ENCODE measurements around the gene KIF26B. TPM values are rescaled to one million over a fixed set of nuclear protein-coding genes. Genes with fewer than 3 reads are reported as not detected.

KIF26B gene
- total RNA-seq, 1 experiment from 2014 or later: 0.04 TPM

DNA sequence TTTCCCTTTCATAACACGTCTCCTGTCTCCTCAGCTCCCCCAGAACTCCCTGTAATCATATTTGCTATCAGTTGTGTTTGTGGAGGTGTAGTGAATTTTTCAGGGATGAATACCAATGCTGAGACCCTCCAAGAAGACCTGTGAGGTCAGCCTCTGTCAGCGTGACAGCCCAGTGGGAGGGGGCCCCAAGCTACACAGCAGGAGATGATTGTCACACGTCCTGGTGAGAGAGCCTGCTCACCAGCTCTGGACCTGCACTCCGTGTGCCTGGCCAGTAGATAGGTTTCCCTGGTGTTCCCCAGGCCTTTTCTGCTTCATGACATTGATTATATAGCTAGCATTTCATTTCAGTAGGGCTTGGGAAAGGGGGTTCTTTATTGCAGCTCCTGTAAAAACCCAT is 421.5 kb downstream of the KIF26B start:
- TF ChIP-seq EZH2 (IDR thresholded peaks at IDR 0.05; ENCODE audit: low read length, unreplicated experiment) (no peak), EZH2phosphoT487 (IDR thresholded peaks at IDR 0.05; ENCODE audit: borderline replicate concordance, low read length) (no peak)
- TF ChIP-seq, protein P1, sequence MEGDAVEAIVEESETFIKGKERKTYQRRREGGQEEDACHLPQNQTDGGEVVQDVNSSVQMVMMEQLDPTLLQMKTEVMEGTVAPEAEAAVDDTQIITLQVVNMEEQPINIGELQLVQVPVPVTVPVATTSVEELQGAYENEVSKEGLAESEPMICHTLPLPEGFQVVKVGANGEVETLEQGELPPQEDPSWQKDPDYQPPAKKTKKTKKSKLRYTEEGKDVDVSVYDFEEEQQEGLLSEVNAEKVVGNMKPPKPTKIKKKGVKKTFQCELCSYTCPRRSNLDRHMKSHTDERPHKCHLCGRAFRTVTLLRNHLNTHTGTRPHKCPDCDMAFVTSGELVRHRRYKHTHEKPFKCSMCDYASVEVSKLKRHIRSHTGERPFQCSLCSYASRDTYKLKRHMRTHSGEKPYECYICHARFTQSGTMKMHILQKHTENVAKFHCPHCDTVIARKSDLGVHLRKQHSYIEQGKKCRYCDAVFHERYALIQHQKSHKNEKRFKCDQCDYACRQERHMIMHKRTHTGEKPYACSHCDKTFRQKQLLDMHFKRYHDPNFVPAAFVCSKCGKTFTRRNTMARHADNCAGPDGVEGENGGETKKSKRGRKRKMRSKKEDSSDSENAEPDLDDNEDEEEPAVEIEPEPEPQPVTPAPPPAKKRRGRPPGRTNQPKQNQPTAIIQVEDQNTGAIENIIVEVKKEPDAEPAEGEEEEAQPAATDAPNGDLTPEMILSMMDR (conservative IDR thresholded peaks at IDR 0.05; ENCODE audit: low read depth, low read length): no peak
- Histone ChIP-seq H3K9me2 (replicated peaks; ENCODE audit: low read length) (no peaks in the 10 kb centered on the region), H3K27ac (ENCODE audit: low read length) (no peak overlapping the region), H3K9ac (ENCODE audit: low read length) (no peak overlapping the region), H3K36me3 (ENCODE audit: low read depth, low read length) (no peaks in the 10 kb centered on the region), H3K27me3 (ENCODE audit: low read length) (peaks cover 84% of the 10 kb centered on the region), H4K20me1 (ENCODE audit: low read length) (no peaks in the 10 kb centered on the region), H3K4me2 (ENCODE audit: low read length) (no peak overlapping the region), H3F3A (ENCODE audit: low read length, unreplicated experiment) (no peaks in the 10 kb centered on the region), H3K4me1 (ENCODE audit: insufficient read depth, low read length) (no peaks in the 10 kb centered on the region), H3K9me3 (ENCODE audit: low read length) (no peaks in the 10 kb centered on the region), H3K79me2 (ENCODE audit: low read length) (no peaks in the 10 kb centered on the region), H2AFZ (ENCODE audit: low read length) (no peak overlapping the region), H3K4me3 (ENCODE audit: low read length) (no peak overlapping the region)
- intact Hi-C loops (cut with micrococcal nuclease): no loop called here
- ChIA-PET POLR2A (ENCODE audit: unreplicated experiment) (no interaction called here), CTCF (no interaction called here)
- ATAC-seq (no peak), DNase-seq (no peak)
- no TSS peak for BruUV-seq (replicated peaks)

DNA sequence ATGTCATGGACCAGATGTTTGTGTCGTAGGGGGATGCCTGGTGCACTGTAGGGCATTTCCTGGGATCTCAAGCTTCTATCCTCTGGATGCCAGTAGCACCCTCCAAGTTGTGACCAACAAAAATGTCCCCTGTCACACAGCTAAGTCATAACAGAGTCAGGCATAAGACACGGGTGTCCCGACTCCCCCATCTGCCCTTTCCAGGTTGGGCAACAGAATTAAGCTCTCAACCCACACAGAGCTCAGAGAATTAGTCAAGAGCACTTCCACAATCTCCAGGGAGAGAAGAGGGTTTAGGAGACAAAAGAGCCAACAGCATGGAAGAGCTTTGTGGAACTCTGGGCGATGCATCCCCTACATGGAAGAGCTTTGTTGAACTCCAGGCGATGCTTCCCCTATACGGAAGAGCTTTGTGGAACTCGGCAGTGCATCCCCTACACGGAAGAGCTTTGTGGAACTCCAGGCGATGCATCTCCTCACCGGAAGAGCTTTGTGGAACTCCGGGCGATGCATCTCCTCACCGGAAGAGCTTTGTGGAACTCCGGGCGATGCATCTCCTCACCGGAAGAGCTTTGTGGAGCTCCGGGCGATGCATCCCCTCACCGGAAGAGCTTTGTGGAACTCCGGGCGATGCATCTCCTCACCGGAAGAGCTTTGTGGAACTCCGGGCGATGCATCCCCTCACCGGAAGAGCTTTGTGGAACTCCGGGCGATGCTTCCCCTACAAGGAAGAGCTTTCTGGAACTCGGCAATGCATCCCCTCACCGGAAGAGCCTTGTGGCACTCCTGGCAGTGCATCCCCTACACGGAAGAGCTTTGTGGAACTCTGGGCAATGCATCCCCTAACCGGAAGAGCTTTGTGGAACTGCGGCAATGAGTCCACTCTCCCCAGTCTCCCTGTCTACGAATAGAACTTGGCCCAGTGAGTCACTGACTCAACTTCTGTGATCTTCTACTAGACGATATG is 422.7 kb downstream of the KIF26B start:
- H3K9me2 ChIP-seq (replicated peaks; ENCODE audit: low read length): no peaks in the 10 kb centered on the region
- no peaks in the 10 kb centered on the region for H3K36me3 ChIP-seq (ENCODE audit: low read depth, low read length)
- ATAC-seq (no peak), DNase-seq (no peak)
- BruUV-seq (replicated peaks): no TSS peak
- H4K20me1 ChIP-seq (ENCODE audit: low read length): no peaks in the 10 kb centered on the region
- H3K9ac ChIP-seq (ENCODE audit: low read length): no peak overlapping the region
- no peak overlapping the region for H3K4me2 ChIP-seq (ENCODE audit: low read length)
- H3F3A ChIP-seq (ENCODE audit: low read length, unreplicated experiment): no peaks in the 10 kb centered on the region
- no peaks in the 10 kb centered on the region for H3K4me1 ChIP-seq (ENCODE audit: insufficient read depth, low read length)
- no peak overlapping the region for H3K27ac ChIP-seq (ENCODE audit: low read length)
- intact Hi-C loops (cut with micrococcal nuclease): no loop called here
- TF ChIP-seq EZH2 (IDR thresholded peaks at IDR 0.05; ENCODE audit: low read length, unreplicated experiment): no peak
- TF ChIP-seq, protein P1 (conservative IDR thresholded peaks at IDR 0.05; ENCODE audit: low read depth, low read length): no peak
- no peak for TF ChIP-seq EZH2phosphoT487 (IDR thresholded peaks at IDR 0.05; ENCODE audit: borderline replicate concordance, low read length)
- no peaks in the 10 kb centered on the region for H3K9me3 ChIP-seq (ENCODE audit: low read length)
- ChIA-PET CTCF (no interaction called here), POLR2A (ENCODE audit: unreplicated experiment) (no interaction called here)
- H3K4me3 ChIP-seq (ENCODE audit: low read length): no peak overlapping the region
- no peaks in the 10 kb centered on the region for H3K79me2 ChIP-seq (ENCODE audit: low read length)
- peaks cover 84% of the 10 kb centered on the region for H3K27me3 ChIP-seq (ENCODE audit: low read length)
- no peak overlapping the region for H2AFZ ChIP-seq (ENCODE audit: low read length)

DNA sequence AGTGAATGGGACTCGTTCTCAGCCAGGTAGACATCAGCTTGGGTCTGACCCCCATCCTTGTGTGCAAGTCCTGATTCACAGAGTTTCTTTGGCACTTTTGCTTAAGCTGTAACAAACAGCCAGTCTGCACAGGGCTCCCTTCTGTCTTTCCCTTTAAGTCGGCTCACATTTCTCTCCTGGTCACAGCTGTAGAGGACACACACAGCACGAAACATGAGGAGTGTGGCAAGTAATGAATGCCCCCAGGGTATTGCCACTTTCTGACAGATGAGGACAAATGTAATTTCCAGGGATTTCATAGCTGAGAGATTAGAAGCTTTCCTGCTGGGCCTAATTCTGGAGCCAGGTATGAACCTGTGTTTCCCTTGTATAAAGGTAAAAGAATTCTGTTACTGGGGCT is 423.5 kb downstream of the KIF26B start:
- intact Hi-C loops (cut with micrococcal nuclease): no loop called here
- no peaks in the 10 kb centered on the region for H3K9me3 ChIP-seq (ENCODE audit: low read length)
- CTCF ChIA-PET: no interaction called here
- POLR2A ChIA-PET (ENCODE audit: unreplicated experiment): no interaction called here
- no peak overlapping the region for H3K9ac ChIP-seq (ENCODE audit: low read length)
- H3F3A ChIP-seq (ENCODE audit: low read length, unreplicated experiment): no peaks in the 10 kb centered on the region
- BruUV-seq (replicated peaks): no TSS peak
- no peak for TF ChIP-seq EZH2phosphoT487 (IDR thresholded peaks at IDR 0.05; ENCODE audit: borderline replicate concordance, low read length)
- no peak for TF ChIP-seq EZH2 (IDR thresholded peaks at IDR 0.05; ENCODE audit: low read length, unreplicated experiment)
- TF ChIP-seq, protein P1 (conservative IDR thresholded peaks at IDR 0.05; ENCODE audit: low read depth, low read length): no peak
- no peaks in the 10 kb centered on the region for H4K20me1 ChIP-seq (ENCODE audit: low read length)
- no peak for DNase-seq
- H3K4me3 ChIP-seq (ENCODE audit: low read length): no peak overlapping the region
- no peaks in the 10 kb centered on the region for H3K9me2 ChIP-seq (replicated peaks; ENCODE audit: low read length)
- no peaks in the 10 kb centered on the region for H3K79me2 ChIP-seq (ENCODE audit: low read length)
- H3K4me1 ChIP-seq (ENCODE audit: insufficient read depth, low read length): no peaks in the 10 kb centered on the region
- no peak overlapping the region for H3K27ac ChIP-seq (ENCODE audit: low read length)
- H3K4me2 ChIP-seq (ENCODE audit: low read length): no peak overlapping the region
- peaks cover 84% of the 10 kb centered on the region for H3K27me3 ChIP-seq (ENCODE audit: low read length)
- ATAC-seq: no peak
- no peak overlapping the region for H2AFZ ChIP-seq (ENCODE audit: low read length)
- no peaks in the 10 kb centered on the region for H3K36me3 ChIP-seq (ENCODE audit: low read depth, low read length)
